Spleen (tissue), 11 donors: ENCODE measurements around the gene NBAS. TPM values are rescaled to one million over a fixed set of nuclear protein-coding genes. Genes with fewer than 3 reads are reported as not detected.

Source experiments
- DNase-seq: peaks from one replicate; pipeline ENCODE4 v3.0.0-alpha.2; 2020
- H3K27ac ChIP-seq, 8 donors: fragments of 200-600 bp; sonication (generic) in 7 of 8; 1 replicate in 4 of 8; 2 replicates in 4 of 8; pipeline versions ENCODE4 v1.5.0 to v1.8.0; 2016 to 2021; ENCODE audit warnings: inconsistent platforms in 4 of 8, mild to moderate bottlenecking in 4 of 8, moderate library complexity in 1 of 8
- H3K27me3 ChIP-seq, 7 donors: fragments of 200-600 bp; sonication (generic) in 6 of 7; replicated peaks in 1 of 7; 1 replicate in 4 of 7; 2 replicates in 3 of 7; pipeline versions ENCODE4 v1.5.0 to v1.8.0; 2016 to 2021; ENCODE audit warnings: inconsistent platforms in 3 of 7, mild to moderate bottlenecking in 1 of 7
- H3K36me3 ChIP-seq, 6 donors: fragments of 200-600 bp; sonication (generic) in 5 of 6; 1 replicate in 4 of 6; 2 replicates in 2 of 6; pipeline versions ENCODE4 v1.5.0 to v1.8.0; 2016 to 2021; ENCODE audit warnings: inconsistent platforms in 2 of 6
- H3K4me1 ChIP-seq, 6 donors: fragments of 200-600 bp; sonication (generic) in 5 of 6; 1 replicate in 3 of 6; 2 replicates in 3 of 6; pipeline versions ENCODE4 v1.5.0 to v1.8.0; 2016 to 2021; ENCODE audit warnings: inconsistent platforms in 3 of 6
- H3K4me3 ChIP-seq, 8 donors: fragments of 200-600 bp; sonication (generic) in 7 of 8; 1 replicate in 4 of 8; 2 replicates in 4 of 8; pipeline versions ENCODE4 v1.5.0 to v1.8.0; 2016 to 2021; ENCODE audit warnings: inconsistent platforms in 4 of 8, mild to moderate bottlenecking in 4 of 8, moderate library complexity in 2 of 8
- H3K9me3 ChIP-seq, 8 donors: fragments of 200-600 bp; sonication (generic) in 7 of 8; 1 replicate in 4 of 8; 2 replicates in 4 of 8; pipeline versions ENCODE4 v1.5.0 to v1.8.0; 2016 to 2021; ENCODE audit warnings: inconsistent platforms in 4 of 8
- POLR2A ChIP-seq, 3 donors: fragments of 450-650 bp; IDR thresholded peaks; one replicate each; pipeline ENCODE4 v1.5.1; 2017; ENCODE audit warnings: antibody characterized with exemption in 3 of 3, mild to moderate bottlenecking in 1 of 3
- POLR2AphosphoS5 ChIP-seq, 3 donors: sonication (generic); formaldehyde crosslinking; IDR thresholded peaks; one replicate each; pipeline ENCODE4 v1.5.1; 2017; ENCODE audit warnings: antibody characterized with exemption in 3 of 3
- WGBS, 5 donors: extraction: QIAGEN DNeasy Blood & Tissue Kit in 3 of 5; methylation state at CpG; one replicate each; pipeline versions ENCODE4 v1.1.5 to v1.1.7; 2013 to 2018; 5-methylcytosine and 5-hydroxymethylcytosine counted together
- intact Hi-C: fragments of 100-400 bp; cut with DNase I; formaldehyde crosslinking; loops from one replicate; pipeline ENCODE4 v1.15.0; 2023; ENCODE audit warnings: low total_unique reads
- polyA plus RNA-seq, 3 donors: library from polyadenylated mRNA; stranded (reverse); fragments of 200-250 nt; gene quantifications; one replicate each; pipeline ENCODE4 v1.2.1, GENCODE V29; 2013
- total RNA-seq, 7 donors: library from RNA; depleted of rRNA in 3 of 7; stranded (reverse); fragments of >200 nt in 3 of 7; fragmentation: NEBNext Ultra II Directional in 4 of 7; extraction: Animal tissue kit (Norgen Biotek cat#: 25700) in 4 of 7; gene quantifications; one replicate each; pipeline versions ENCODE4 v1.1.0 to v1.2.1, GENCODE V29; 2016 to 2021
- TF ChIP-seq, protein P1 (sequence below), 11 experiments: fragments of 200-600 bp in 7 of 11; fragments of 450-650 bp in 4 of 11; sonication (generic) in 4 of 11; IDR thresholded peaks in 8 of 11; conservative IDR thresholded peaks in 3 of 11; 1 replicate in 7 of 11; 2 replicates in 4 of 11; pipeline versions ENCODE4 v1.4.0 to v1.8.0; 2016 to 2021; ENCODE audit warnings: antibody characterized with exemption in 11 of 11, inconsistent platforms in 4 of 11, mild to moderate bottlenecking in 1 of 11
- donor health status: healthy with polysubstance abuse.
- donor health status: DM: no; HTN: no; CAD: no; lungs with moderate emphysema.
- donor health status: DM: no; HTN: no; CAD: no.
- donor health status: Bipolar disorder and iron deficiency.
- donor health status: healthy.
- donor health status: DM: no; HTN: no; CAD: no.
- donor health status: DM: yes; HTN: yes; CAD: no.

Gene NBAS
- total and polyA plus RNA-seq, 10 donors, result 21.1 to 49.0 (median 40.9) TPM

DNA sequence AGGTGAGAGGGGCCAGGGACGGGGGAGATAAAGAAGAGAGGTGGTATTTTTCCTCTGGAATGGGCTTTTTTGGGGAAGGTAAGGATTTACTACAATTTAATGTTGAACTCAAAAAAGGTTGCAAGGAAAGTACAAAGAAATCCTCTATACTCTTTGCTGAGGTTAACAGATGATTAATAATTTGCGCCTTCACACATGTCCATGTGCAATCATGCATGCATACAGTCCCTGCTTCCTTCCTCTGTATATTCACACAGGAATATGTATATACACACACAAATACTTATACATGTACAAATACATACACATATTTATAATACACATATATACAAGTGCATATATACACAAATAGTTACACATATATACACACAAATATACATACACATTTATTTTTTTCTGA, 193.4 kb downstream of the NBAS start:
- Histone ChIP-seq H3K36me3 (peaks cover 0 to 71% (median 3%) of the 10 kb centered on the region in 6 donors), H3K9me3 (no peaks in the 10 kb centered on the region), H3K27ac (no peak overlapping the region), H3K27me3 (no peaks in the 10 kb centered on the region), H3K4me3 (no peak overlapping the region), H3K4me1 (peaks cover 0 to 15% (median 2%) of the 10 kb centered on the region in 6 donors)
- DNase-seq, result no peak
- TF ChIP-seq, protein P1, sequence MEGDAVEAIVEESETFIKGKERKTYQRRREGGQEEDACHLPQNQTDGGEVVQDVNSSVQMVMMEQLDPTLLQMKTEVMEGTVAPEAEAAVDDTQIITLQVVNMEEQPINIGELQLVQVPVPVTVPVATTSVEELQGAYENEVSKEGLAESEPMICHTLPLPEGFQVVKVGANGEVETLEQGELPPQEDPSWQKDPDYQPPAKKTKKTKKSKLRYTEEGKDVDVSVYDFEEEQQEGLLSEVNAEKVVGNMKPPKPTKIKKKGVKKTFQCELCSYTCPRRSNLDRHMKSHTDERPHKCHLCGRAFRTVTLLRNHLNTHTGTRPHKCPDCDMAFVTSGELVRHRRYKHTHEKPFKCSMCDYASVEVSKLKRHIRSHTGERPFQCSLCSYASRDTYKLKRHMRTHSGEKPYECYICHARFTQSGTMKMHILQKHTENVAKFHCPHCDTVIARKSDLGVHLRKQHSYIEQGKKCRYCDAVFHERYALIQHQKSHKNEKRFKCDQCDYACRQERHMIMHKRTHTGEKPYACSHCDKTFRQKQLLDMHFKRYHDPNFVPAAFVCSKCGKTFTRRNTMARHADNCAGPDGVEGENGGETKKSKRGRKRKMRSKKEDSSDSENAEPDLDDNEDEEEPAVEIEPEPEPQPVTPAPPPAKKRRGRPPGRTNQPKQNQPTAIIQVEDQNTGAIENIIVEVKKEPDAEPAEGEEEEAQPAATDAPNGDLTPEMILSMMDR (IDR thresholded peaks at IDR 0.05 in 8 of 11, conservative IDR thresholded peaks at IDR 0.05 in 3 of 11), result no peak
- no peak for TF ChIP-seq POLR2AphosphoS5 (IDR thresholded peaks at IDR 0.05)
- no peak for TF ChIP-seq POLR2A (IDR thresholded peaks at IDR 0.05)
- 84 to 90% (median 87%) methylated on average over 2 of the region's 2 CpGs for WGBS, 5 donors
- intact Hi-C loops, result no loop called here

DNA sequence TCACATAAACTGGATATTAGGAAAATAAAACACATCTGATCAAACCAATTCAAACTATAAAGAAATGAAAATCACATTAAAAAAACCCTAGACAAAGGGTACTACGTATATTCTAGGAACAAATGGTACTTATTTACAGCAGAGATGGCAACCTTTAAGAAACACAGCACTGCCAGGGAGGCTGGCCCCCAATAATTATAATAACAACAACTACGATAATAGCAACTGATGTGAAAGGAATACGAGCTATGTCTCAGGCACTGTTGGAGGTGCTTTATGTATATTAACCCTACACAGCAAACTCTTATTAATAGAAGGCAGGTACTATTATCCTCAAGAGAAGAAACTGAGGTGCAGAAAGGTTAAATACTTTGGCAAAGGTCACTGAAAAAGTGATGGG, 193.9 kb downstream of the NBAS start:
- 94 to 98% (median 97%) methylated on average over 3 of the region's 3 CpGs for WGBS, 5 donors
- H3K4me1 ChIP-seq, result peaks cover 0 to 15% (median 2%) of the 10 kb centered on the region in 6 donors
- TF ChIP-seq POLR2AphosphoS5 (IDR thresholded peaks at IDR 0.05), result no peak
- TF ChIP-seq, protein P1 (IDR thresholded peaks at IDR 0.05 in 8 of 11, conservative IDR thresholded peaks at IDR 0.05 in 3 of 11), result no peak
- DNase-seq, result no peak
- no peaks in the 10 kb centered on the region for H3K27me3 ChIP-seq
- H3K4me3 ChIP-seq, result no peak overlapping the region
- intact Hi-C loops, result no loop called here
- peaks cover 0 to 72% (median 3%) of the 10 kb centered on the region in 6 donors for H3K36me3 ChIP-seq
- H3K27ac ChIP-seq, result no peak overlapping the region
- H3K9me3 ChIP-seq, result no peaks in the 10 kb centered on the region

DNA sequence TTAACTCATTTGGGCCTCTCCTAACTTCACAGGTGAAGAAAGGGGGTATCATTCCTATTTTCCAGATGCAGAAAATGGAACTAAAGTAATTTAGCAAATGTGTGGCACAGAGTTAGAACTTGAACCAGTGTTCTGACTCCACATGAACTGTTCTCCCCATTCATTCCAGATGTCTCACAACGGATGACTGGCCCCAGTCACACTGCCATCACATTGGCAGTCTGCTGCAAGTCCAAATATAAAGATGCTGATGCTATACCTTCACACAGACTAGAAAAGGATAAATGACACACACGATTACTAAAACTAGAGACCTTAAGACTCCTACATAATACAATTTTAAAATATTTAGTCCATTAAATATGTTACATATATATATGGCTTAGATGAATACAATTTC, 195.7 kb downstream of the NBAS start:
- Histone ChIP-seq H3K27me3 (no peaks in the 10 kb centered on the region), H3K27ac (no peak overlapping the region), H3K36me3 (peaks cover 0 to 69% (median under 1%) of the 10 kb centered on the region in 6 donors), H3K9me3 (no peaks in the 10 kb centered on the region), H3K4me3 (no peak overlapping the region), H3K4me1 (peaks cover 0 to 15% (median 2%) of the 10 kb centered on the region in 6 donors)
- 45 to 70% (median 68%) methylated on average over 2 of the region's 2 CpGs for WGBS, 5 donors
- TF ChIP-seq POLR2AphosphoS5 (IDR thresholded peaks at IDR 0.05), result no peak
- TF ChIP-seq, protein P1 (IDR thresholded peaks at IDR 0.05 in 8 of 11, conservative IDR thresholded peaks at IDR 0.05 in 3 of 11), result no peak
- TF ChIP-seq POLR2A (IDR thresholded peaks at IDR 0.05), result no peak
- no peak for DNase-seq
- intact Hi-C loops, result no loop called here

DNA sequence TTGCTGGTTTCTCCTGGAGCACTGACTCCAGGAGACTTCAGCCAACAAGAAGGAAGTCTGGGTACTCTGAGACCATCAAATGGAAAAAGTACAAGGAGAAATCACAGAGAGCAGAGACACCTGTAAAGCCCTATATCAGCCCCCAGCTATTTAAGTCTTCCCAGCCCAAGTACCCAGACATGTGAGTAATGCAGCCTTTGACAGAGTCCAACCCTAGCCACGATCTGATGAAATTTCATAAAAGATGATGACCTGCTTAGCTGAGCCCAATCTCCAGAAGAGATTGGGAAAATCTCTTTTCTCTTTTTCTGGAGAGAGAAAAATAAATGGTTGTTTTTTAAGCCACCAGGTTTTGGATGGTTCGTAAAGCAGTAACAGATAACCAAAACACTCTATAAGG, 196.6 kb downstream of the NBAS start:
- TF ChIP-seq POLR2A (IDR thresholded peaks at IDR 0.05), result no peak
- intact Hi-C loops, result no loop called here
- Histone ChIP-seq H3K9me3 (no peaks in the 10 kb centered on the region), H3K4me3 (no peak overlapping the region), H3K36me3 (peaks cover 0 to 64% (median 0%) of the 10 kb centered on the region in 6 donors), H3K27me3 (no peaks in the 10 kb centered on the region), H3K4me1 (peaks cover 0 to 12% (median 2%) of the 10 kb centered on the region in 6 donors), H3K27ac (no peak overlapping the region)
- DNase-seq, result no peak
- 93 to 98% (median 97%) methylated on average over 2 of the region's 2 CpGs for WGBS, 5 donors

DNA sequence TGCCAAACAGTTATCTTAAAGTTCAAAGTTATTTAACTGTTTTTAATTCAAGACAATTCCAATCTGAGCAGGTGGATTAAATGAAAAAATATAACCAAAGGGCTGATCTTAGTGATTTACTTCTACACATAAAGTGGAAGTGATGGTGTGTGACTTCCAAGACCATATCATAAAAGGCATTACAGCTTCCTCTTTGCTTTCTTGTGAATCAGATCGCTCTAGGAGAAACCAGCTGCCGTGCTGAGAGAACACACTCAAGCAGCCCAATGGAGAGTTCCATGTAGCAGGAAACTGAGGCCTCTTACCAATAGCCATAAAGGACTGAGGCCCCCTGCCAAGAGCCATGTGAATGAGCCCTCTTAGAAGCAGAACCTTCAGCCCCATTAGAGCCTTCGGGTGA, 197.4 kb downstream of the NBAS start:
- Histone ChIP-seq H3K9me3 (no peaks in the 10 kb centered on the region), H3K27me3 (no peaks in the 10 kb centered on the region), H3K36me3 (peaks cover 0 to 62% (median 0%) of the 10 kb centered on the region in 6 donors), H3K4me1 (peaks cover 0 to 4% (median 0%) of the 10 kb centered on the region in 6 donors), H3K4me3 (no peak overlapping the region), H3K27ac (no peak overlapping the region)
- 86 to 92% (median 91%) methylated on average over 3 of the region's 3 CpGs for WGBS, 5 donors
- no peak for DNase-seq
- TF ChIP-seq, protein P1 (IDR thresholded peaks at IDR 0.05 in 8 of 11, conservative IDR thresholded peaks at IDR 0.05 in 3 of 11), result no peak
- no peak for TF ChIP-seq POLR2A (IDR thresholded peaks at IDR 0.05)
- no peak for TF ChIP-seq POLR2AphosphoS5 (IDR thresholded peaks at IDR 0.05)
- intact Hi-C loops, result no loop called here
